Heart left ventricle (tissue), 16 donors: ENCODE results near the gene STX16. TPM values are rescaled to one million over a fixed set of nuclear protein-coding genes. Genes with fewer than 3 reads are reported as not detected.

Experiments used
- ATAC-seq, 4 donors: fragments of 200-7000 bp; cut with Tn5 transposase; one replicate each; pipeline ENCODE4 v1.9.1; 2020 to 2022; ENCODE audit warnings: moderate library complexity in 4 of 4, mild to moderate bottlenecking in 3 of 4, moderate number of reproducible peaks in 1 of 4
- DNase-seq, 5 donors: peaks; one replicate each; pipeline ENCODE4 v3.0.0-alpha.2; 2020
- H3K27ac ChIP-seq, 12 donors: fragments of 200-600 bp; sonication (generic) in 4 of 12; one replicate each; pipeline versions ENCODE4 v1.5.0 to v1.8.0; 2016 to 2022; ENCODE audit warnings: mild to moderate bottlenecking in 2 of 12
- H3K27me3 ChIP-seq, 9 donors: fragments of 200-600 bp; sonication (generic) in 2 of 9; one replicate each; pipeline versions ENCODE4 v1.5.1 to v1.8.0; 2016 to 2022; ENCODE audit warnings: mild to moderate bottlenecking in 3 of 9
- H3K36me3 ChIP-seq, 9 donors: fragments of 200-600 bp; sonication (generic) in 2 of 9; one replicate each; pipeline versions ENCODE4 v1.5.0 to v1.8.0; 2018 to 2022; ENCODE audit warnings: mild to moderate bottlenecking in 2 of 9
- H3K4me1 ChIP-seq, 12 donors: fragments of 200-600 bp; sonication (generic) in 4 of 12; one replicate each; pipeline versions ENCODE4 v1.5.0 to v1.8.0; 2016 to 2022; ENCODE audit warnings: mild to moderate bottlenecking in 3 of 12
- H3K4me3 ChIP-seq, 12 donors: fragments of 200-600 bp; sonication (generic) in 4 of 12; one replicate each; pipeline versions ENCODE4 v1.5.0 to v1.8.0; 2017 to 2022; ENCODE audit warnings: mild to moderate bottlenecking in 9 of 12, moderate library complexity in 4 of 12
- H3K9me3 ChIP-seq, 12 donors: fragments of 200-600 bp; sonication (generic) in 4 of 12; one replicate each; pipeline versions ENCODE4 v1.5.0 to v1.8.0; 2016 to 2022; ENCODE audit warnings: mild to moderate bottlenecking in 1 of 12
- CTCF ChIP-seq, 12 donors: fragments of 200-600 bp; sonication (generic) in 4 of 12; IDR thresholded peaks; one replicate each; pipeline versions ENCODE4 v1.5.0 to v1.8.0; 2018 to 2022; ENCODE audit warnings: antibody characterized with exemption in 12 of 12, mild to moderate bottlenecking in 5 of 12
- POLR2A ChIP-seq, 2 donors: fragments of 450-650 bp; IDR thresholded peaks; one replicate each; pipeline ENCODE4 v1.6.1; 2017; ENCODE audit warnings: antibody characterized with exemption in 2 of 2, mild to moderate bottlenecking in 2 of 2, moderate library complexity in 2 of 2
- WGBS, 4 donors: extraction: QIAGEN DNeasy Blood & Tissue Kit in 2 of 4; methylation state at CpG; one replicate each; pipeline versions ENCODE4 v1.1.5 to v1.1.7; 2013 to 2018; 5-methylcytosine and 5-hydroxymethylcytosine counted together
- intact Hi-C, 10 donors: fragments of 100-400 bp; cut with DNase I; formaldehyde crosslinking; loops; one replicate each; pipeline versions ENCODE4 v1.11.1 to v1.14.2; 2022
- polyA plus RNA-seq, 2 donors: library from polyadenylated mRNA; stranded (reverse); fragments of 200-250 nt; gene quantifications; one replicate each; pipeline ENCODE4 v1.2.3, GENCODE V29; 2013
- total RNA-seq, 9 donors: library from RNA; depleted of rRNA in 2 of 9; stranded (reverse); fragments of >200 nt in 2 of 9; fragmentation: NEBNext Ultra II Directional in 3 of 9; extraction: Animal tissue kit (Norgen Biotek cat#: 25700) in 3 of 9; gene quantifications; one replicate each; pipeline versions ENCODE4 v1.1.0 to v1.2.4, GENCODE V29; 2016 to 2023
- donor health status: ischemic (EF 13 %, LVEDD 7.1; RV severe dilation, severe dysfunction).
- donor health status: healthy with polysubstance abuse.
- donor health status: DM: no; HTN: yes; CAD: no.
- donor health status: DM: no; HTN: no; CAD: no.
- donor health status: ischemic (EF 25% LVEDD 6.9; RV normal size, moderate dysfunction).
- donor health status: ischemic (EF 25% LVEDD 5.7; RV mildly dilated, moderate dysfunction).
- donor health status: healthy.
- donor health status: DM: yes; HTN: yes; CAD: no.
- donor health status: ischemic (EF 35%, LVEDD 5.7; RV mildly dilated, moderate dysfunction).
- donor health status: nonischemic (EF 11% LVEDD 7.7; RV severe dilation, severe dysfunction).
- donor health status: DM: yes; HTN: yes; CAD: no.
- donor health status: PGD.
- donor health status: ischemic (EF 29% LVEDD 5.4; RV normal size, mild dysfunction).
- donor health status: nonischemic (EF 23%, LVEDD 6.1; RV moderate dilation, normal function).

Gene STX16
- total and polyA plus RNA-seq, 11 donors = 14.6 to 38.9 (median 25.6) TPM

GRCh38 chr20:58661598-58662473 lies 10.8 kb downstream of the STX16 start:
- DNase-seq (no peak), ATAC-seq (peak; percentile 21 to 71 (median 43))
- TF ChIP-seq CTCF (IDR thresholded peaks at IDR 0.05) (no peak), POLR2A (IDR thresholded peaks at IDR 0.05) (no peak)
- Histone ChIP-seq H3K4me3 (no peak overlapping the region), H3K9me3 (no peaks in the 10 kb centered on the region), H3K36me3 (peaks cover 0 to 59% (median 31%) of the 10 kb centered on the region in 9 donors), H3K4me1 (peaks cover 0 to 57% (median 35%) of the 10 kb centered on the region in 12 donors), H3K27me3 (no peaks in the 10 kb centered on the region), H3K27ac (peak overlapping the region in 5 of 12 donors; percentile 15 to 66 (median 33))
- 59 to 70% (median 67%) methylated on average over 12 of the region's 12 CpGs for WGBS, 4 donors
- intact Hi-C loops = no loop called here

GRCh38 chr20:58664331-58664730 lies 13.2 kb downstream of the STX16 start:
- intact Hi-C loops = no loop called here
- WGBS, 4 donors = 91 to 95% (median 94%) methylated on average over 2 of the region's 2 CpGs
- peaks cover 0 to 32% (median 14%) of the 10 kb centered on the region in 12 donors for H3K4me1 ChIP-seq
- no peak for ATAC-seq
- no peaks in the 10 kb centered on the region for H3K27me3 ChIP-seq
- DNase-seq = no peak
- H3K4me3 ChIP-seq = no peak overlapping the region
- peaks cover 0 to 82% (median 56%) of the 10 kb centered on the region in 9 donors for H3K36me3 ChIP-seq
- no peak overlapping the region for H3K27ac ChIP-seq
- no peaks in the 10 kb centered on the region for H3K9me3 ChIP-seq
- no peak for TF ChIP-seq POLR2A (IDR thresholded peaks at IDR 0.05)
- TF ChIP-seq CTCF (IDR thresholded peaks at IDR 0.05) = no peak

GRCh38 chr20:58664883-58665282 lies 13.8 kb downstream of the STX16 start:
- Histone ChIP-seq H3K4me1 (peaks cover 0 to 27% (median 12%) of the 10 kb centered on the region in 12 donors), H3K9me3 (no peaks in the 10 kb centered on the region), H3K36me3 (peaks cover 0 to 88% (median 62%) of the 10 kb centered on the region in 9 donors), H3K27ac (no peak overlapping the region), H3K27me3 (no peaks in the 10 kb centered on the region), H3K4me3 (no peak overlapping the region)
- intact Hi-C loops = no loop called here
- 86 to 92% (median 91%) methylated on average over 5 of the region's 5 CpGs for WGBS, 4 donors
- TF ChIP-seq CTCF (IDR thresholded peaks at IDR 0.05) = no peak
- DNase-seq = no peak
- no peak for ATAC-seq

DNA sequence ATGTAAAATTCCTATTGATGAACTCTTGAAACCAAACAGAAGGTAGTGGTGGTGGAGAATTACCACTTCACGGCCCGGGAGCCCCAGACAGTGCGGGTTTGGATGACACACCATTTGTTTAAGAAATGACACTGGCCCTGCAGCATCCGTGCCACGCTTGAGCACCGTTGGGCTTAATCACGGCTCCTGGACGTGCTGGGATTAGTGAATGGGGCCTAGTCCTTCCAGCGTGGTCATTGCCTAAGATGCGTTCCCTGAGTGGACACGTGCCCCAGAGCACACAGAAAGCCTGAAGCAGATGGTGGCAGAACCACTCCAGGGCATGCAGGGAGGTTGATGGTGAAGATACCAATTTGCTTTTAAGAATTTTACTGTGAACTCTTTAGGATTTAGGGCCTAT lies 14.5 kb downstream of the STX16 start:
- 75 to 86% (median 79%) methylated on average over 11 of the region's 11 CpGs for WGBS, 4 donors
- TF ChIP-seq CTCF (IDR thresholded peaks at IDR 0.05) = no peak
- DNase-seq = no peak
- H3K9me3 ChIP-seq = no peaks in the 10 kb centered on the region
- H3K27me3 ChIP-seq = no peaks in the 10 kb centered on the region
- ATAC-seq = no peak
- peaks cover 0 to 95% (median 69%) of the 10 kb centered on the region in 9 donors for H3K36me3 ChIP-seq
- H3K4me1 ChIP-seq = peaks cover 0 to 19% (median 9%) of the 10 kb centered on the region in 12 donors
- intact Hi-C loops = no loop called here
- H3K4me3 ChIP-seq = no peak overlapping the region
- H3K27ac ChIP-seq = no peak overlapping the region
